IMR-90 (cell line): ENCODE results near the gene USP24. TPM values are rescaled to one million over a fixed set of nuclear protein-coding genes. Genes with fewer than 3 reads are reported as not detected.
A peak's percentile ranks its signal among the peaks of the same experiment; 100 is the strongest.

ENCODE experiments used
- ATAC-seq: fragments of 200-7000 bp; cut with Tn5 transposase; 2 replicates; pipeline ENCODE4 v1.9.1; 2020; ENCODE audit warnings: low read depth, mild to moderate bottlenecking, moderate library complexity
- BruUV-seq: library from RNA; stranded (reverse); fragments of 400-500 nt; replicated peaks from 2 replicates; lab custom pipeline; 2021; lab: Mats Ljungman, UMichigan
- CTCF ChIA-PET: fragments of 300-600 bp; formaldehyde crosslinking; extraction: SDS; loops from one replicate; lab custom pipeline; 2021; ENCODE audit warnings: antibody characterized with exemption; lab: Yijun Ruan, JAX
- POLR2A ChIA-PET: fragments of 300-600 bp; sonication (Branson Sonifier 250); formaldehyde crosslinking; loops from one replicate; lab custom pipeline; 2022; ENCODE audit warnings: antibody characterized with exemption; ENCODE audit not compliant: unreplicated experiment; lab: Charles Lee
- DNase-seq: peaks from one replicate; pipeline ENCODE4 v3.0.0; 2013
- H2AFZ ChIP-seq: replicated peaks from 2 replicates; pipeline ENCODE3; 2013; ENCODE audit warnings: low read length, mild to moderate bottlenecking; ENCODE audit not compliant: poor library complexity
- H2AK5ac ChIP-seq: 2 replicates; pipeline ENCODE4 v1.6.1; 2013; ENCODE audit warnings: low read depth, low read length, inconsistent platforms
- H2AK9ac ChIP-seq: replicated peaks from 2 replicates; pipeline ENCODE3; 2013; ENCODE audit warnings: mild to moderate bottlenecking, low read depth, low read length, moderate library complexity; ENCODE audit not compliant: poor library complexity
- H2BK120ac ChIP-seq: 2 replicates; pipeline ENCODE4 v1.6.1; 2013; ENCODE audit warnings: low read depth, low read length, inconsistent platforms
- H2BK15ac ChIP-seq: 3 replicates; pipeline ENCODE4 v1.6.1; 2013; ENCODE audit warnings: low read depth, low read length, inconsistent platforms
- H2BK20ac ChIP-seq: 2 replicates; pipeline ENCODE4 v1.6.1; 2013; ENCODE audit warnings: low read depth, mild to moderate bottlenecking, inconsistent platforms, low read length, moderate library complexity
- H2BK5ac ChIP-seq: 2 replicates; pipeline ENCODE4 v1.6.1; 2013; ENCODE audit warnings: mild to moderate bottlenecking, low read depth, low read length, inconsistent platforms; ENCODE audit not compliant: poor library complexity, severe bottlenecking
- H3K14ac ChIP-seq: replicated peaks from 2 replicates; pipeline ENCODE4 v1.6.1; 2013; ENCODE audit warnings: low read depth, low read length, inconsistent platforms
- H3K18ac ChIP-seq: 2 replicates; pipeline ENCODE4 v1.6.1; 2013; ENCODE audit warnings: low read depth, low read length, control low read depth
- H3K23ac ChIP-seq: 2 replicates; pipeline ENCODE4 v1.6.1; 2013; ENCODE audit warnings: low read depth, low read length, inconsistent platforms
- H3K27ac ChIP-seq: 2 replicates; pipeline ENCODE4 v1.5.1; 2013; ENCODE audit warnings: mild to moderate bottlenecking, control low read depth, low read length; ENCODE audit not compliant: insufficient read depth
- H3K27me3 ChIP-seq: 2 replicates; pipeline ENCODE4 v1.6.1; 2013; ENCODE audit warnings: low read length; ENCODE audit not compliant: control insufficient read depth, insufficient read depth
- H3K36me3 ChIP-seq: 2 replicates; pipeline ENCODE4 v1.6.1; 2013; ENCODE audit warnings: low read length, mixed read lengths; ENCODE audit not compliant: control insufficient read depth, insufficient read depth
- H3K4ac ChIP-seq: 2 replicates; pipeline ENCODE4 v1.6.1; 2013; ENCODE audit warnings: low read depth, low read length, inconsistent platforms
- H3K4me1 ChIP-seq: 2 replicates; pipeline ENCODE4 v1.6.1; 2013; ENCODE audit warnings: low read length, mixed read lengths; ENCODE audit not compliant: control insufficient read depth, insufficient read depth
- H3K4me2 ChIP-seq: 2 replicates; pipeline ENCODE4 v1.6.1; 2013; ENCODE audit warnings: low read depth, mild to moderate bottlenecking, control low read depth, low read length, moderate library complexity
- H3K4me3 ChIP-seq: 2 replicates; pipeline ENCODE4 v1.5.1; 2013; ENCODE audit warnings: low read depth, mild to moderate bottlenecking, control low read depth, low read length, moderate library complexity; ENCODE audit not compliant: insufficient read depth
- H3K56ac ChIP-seq: 2 replicates; pipeline ENCODE4 v1.6.1; 2013; ENCODE audit warnings: low read length, inconsistent platforms; ENCODE audit not compliant: insufficient read depth; ENCODE audit errors: extremely low read depth
- H3K79me1 ChIP-seq, 2 experiments: 2 replicates each; pipeline ENCODE4 v1.6.1; 2013; ENCODE audit warnings: low read length in 2 of 2, inconsistent platforms in 1 of 2, low read depth in 1 of 2
- H3K9ac ChIP-seq: 2 replicates; pipeline ENCODE4 v1.6.1; 2013; ENCODE audit warnings: low read depth, low read length, control low read depth
- H3K9me1 ChIP-seq: 2 replicates; pipeline ENCODE4 v1.6.1; 2013; ENCODE audit warnings: low read length, inconsistent platforms; ENCODE audit not compliant: insufficient read depth
- H3K9me3 ChIP-seq: 2 replicates; pipeline ENCODE4 v1.6.1; 2013; ENCODE audit warnings: low read length; ENCODE audit not compliant: control insufficient read depth, insufficient read depth
- H4K20me1 ChIP-seq: 2 replicates; pipeline ENCODE4 v1.6.1; 2013; ENCODE audit warnings: low read length, inconsistent platforms; ENCODE audit not compliant: insufficient read depth
- H4K5ac ChIP-seq: 2 replicates; pipeline ENCODE4 v1.6.1; 2013; ENCODE audit warnings: mild to moderate bottlenecking, low read depth, low read length, control low read depth
- H4K8ac ChIP-seq, 2 experiments: 2 replicates each; pipeline ENCODE4 v1.6.1; 2013; ENCODE audit warnings: low read depth in 2 of 2, low read length in 2 of 2, control low read depth in 1 of 2, inconsistent platforms in 1 of 2
- H4K91ac ChIP-seq: 2 replicates; pipeline ENCODE4 v1.6.1; 2013; ENCODE audit warnings: low read depth, low read length, inconsistent platforms; ENCODE audit not compliant: insufficient read depth
- BHLHE40 ChIP-seq: fragments of 150-350 bp; IDR thresholded peaks from 2 replicates; pipeline ENCODE4 v1.6.1; 2016; ENCODE audit warnings: mild to moderate bottlenecking, low read depth, low read length
- CEBPB ChIP-seq: IDR thresholded peaks from 2 replicates; pipeline ENCODE4 v1.6.1; 2012; ENCODE audit warnings: low read depth, low read length, improper control_type of control experiment
- CHD1 ChIP-seq: IDR thresholded peaks from 2 replicates; pipeline ENCODE4 v1.6.1; 2012; ENCODE audit warnings: low read depth, low read length, improper control_type of control experiment
- FOS ChIP-seq: fragments of 150-350 bp; IDR thresholded peaks from 2 replicates; pipeline ENCODE4 v1.6.1; 2016; ENCODE audit warnings: low read depth, low read length
- MAFK ChIP-seq: IDR thresholded peaks from 2 replicates; pipeline ENCODE4 v1.6.1; 2012; ENCODE audit warnings: low read depth, low read length, improper control_type of control experiment
- MAZ ChIP-seq: IDR thresholded peaks from 2 replicates; pipeline ENCODE4 v1.6.1; 2012; ENCODE audit warnings: low read depth, mild to moderate bottlenecking, low read length, improper control_type of control experiment, moderate library complexity, borderline replicate concordance
- MXI1 ChIP-seq: IDR thresholded peaks from 2 replicates; pipeline ENCODE4 v1.6.1; 2012; ENCODE audit warnings: low read depth, mild to moderate bottlenecking, low read length, moderate library complexity, borderline replicate concordance
- NFE2L2 ChIP-seq: fragments of 150-350 bp; IDR thresholded peaks from 2 replicates; pipeline ENCODE4 v1.6.1; 2016; ENCODE audit warnings: low read depth, mild to moderate bottlenecking, low read length
- POLR2A ChIP-seq: IDR thresholded peaks from 2 replicates; pipeline ENCODE4 v1.6.1; 2012; ENCODE audit warnings: mild to moderate bottlenecking, low read depth, low read length
- RCOR1 ChIP-seq: IDR thresholded peaks from 2 replicates; pipeline ENCODE4 v1.6.1; 2012; ENCODE audit warnings: mild to moderate bottlenecking, low read length, improper control_type of control experiment; ENCODE audit not compliant: insufficient replicate concordance
- RFX5 ChIP-seq: IDR thresholded peaks from 2 replicates; pipeline ENCODE4 v1.8.0; 2012; ENCODE audit warnings: low read depth, mild to moderate bottlenecking, low read length, moderate library complexity
- SMC3 ChIP-seq: fragments of 150-350 bp; IDR thresholded peaks from 2 replicates; pipeline ENCODE4 v1.6.1; 2016; ENCODE audit warnings: low read depth, mild to moderate bottlenecking, antibody characterized with exemption, low read length, moderate library complexity
- WGBS, 2 experiments: methylation state at CpG; one replicate each; pipeline versions ENCODE4 v1.1.5 to v1.1.7; 2013; ENCODE audit warnings: missing lambda C conversion rate in 2 of 2; ENCODE audit not compliant: insufficient read length in 1 of 2; ENCODE audit errors: extremely low coverage in 2 of 2; 5-methylcytosine and 5-hydroxymethylcytosine counted together
- dilution Hi-C: fragments of 300-500 bp; cut with HindIII; formaldehyde crosslinking; loops from one replicate; pipeline ENCODE4 v1.14.3; 2018; ENCODE audit warnings: low sequenced_read_pairs; ENCODE audit not compliant: unreplicated experiment
- in situ Hi-C: fragments of 300-500 bp; cut with MboI; formaldehyde crosslinking; loops from 3 replicates; pipeline ENCODE4 v1.14.3; 2019; ENCODE audit warnings: low sequenced_read_pairs, inconsistent platforms, mixed read lengths
- intact Hi-C: fragments of 100-400 bp; cut with micrococcal nuclease; formaldehyde crosslinking; loops from 2 replicates; pipeline ENCODE4 v1.10.0; 2022
- polyA plus RNA-seq, 3 experiments: library from polyadenylated mRNA; depleted of rRNA; stranded (reverse); fragments of >200 nt; gene quantifications; 2 replicates each; pipeline ENCODE4 v1.2.3, GENCODE V29; 2012; ENCODE audit warnings: low replicate concordance in 1 of 3
- total RNA-seq: library from RNA; depleted of rRNA; stranded (reverse); fragments of >200 nt; gene quantifications from 2 replicates; pipeline ENCODE4 v1.2.3, GENCODE V29; 2012
- TF ChIP-seq, protein P1 (sequence below): fragments of 150-350 bp; IDR thresholded peaks from 2 replicates; pipeline ENCODE4 v1.6.1; 2017; ENCODE audit warnings: mild to moderate bottlenecking, antibody characterized with exemption, low read length, low read depth
- TF ChIP-seq, protein P2 (sequence below): fragments of 150-350 bp; IDR thresholded peaks from 2 replicates; pipeline ENCODE4 v1.6.1; 2016; ENCODE audit warnings: low read depth, mild to moderate bottlenecking, low read length, moderate library complexity, borderline replicate concordance

Gene USP24
- total and polyA plus RNA-seq, 2 of the 4 experiments (the other 2 are of a cell fraction), result 8.4 to 36.7 TPM

DNA sequence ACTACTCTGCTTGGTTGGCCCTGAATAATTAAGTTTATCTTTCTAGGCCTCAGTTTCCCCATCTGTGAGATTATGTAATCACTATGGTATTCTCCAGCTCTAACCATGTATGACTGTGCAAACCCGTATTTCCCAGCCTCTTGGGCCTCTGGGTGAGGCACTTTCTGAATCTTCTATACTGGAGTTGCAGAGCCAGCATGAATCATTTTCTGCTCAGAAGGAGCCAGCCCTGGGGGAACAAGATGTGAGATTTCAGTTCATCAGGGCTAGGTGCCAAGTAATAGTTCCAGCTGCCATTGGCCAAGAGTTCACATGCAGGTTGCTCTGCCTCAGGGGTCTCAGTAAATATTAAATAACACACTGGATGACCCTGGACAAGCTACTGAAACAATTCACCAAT lies 47.7 kb upstream of the USP24 start:
- intact Hi-C loops, result no loop called here
- H3K9ac ChIP-seq, result no peak overlapping the region
- no peaks in the 10 kb centered on the region for H4K20me1 ChIP-seq
- DNase-seq, result peak; percentile 56
- no peak overlapping the region for H3K27ac ChIP-seq
- H3K4me1 ChIP-seq, result no peaks in the 10 kb centered on the region; the same call in 1 of the 2 replicates
- H3K23ac ChIP-seq, result no peak overlapping the region
- no peak overlapping the region for H2BK15ac ChIP-seq
- H2AK9ac ChIP-seq, result no peak overlapping the region
- H4K91ac ChIP-seq, result no peak overlapping the region
- H3K4me2 ChIP-seq, result no peak overlapping the region
- H2AK5ac ChIP-seq, result no peak overlapping the region
- in situ Hi-C loops, result no loop called here
- TF ChIP-seq NFE2L2, result no peak
- no peak for TF ChIP-seq POLR2A
- TF ChIP-seq CHD1, result no peak
- TF ChIP-seq MAFK, result no peak
- no peak for TF ChIP-seq MXI1
- TF ChIP-seq, protein P1, sequence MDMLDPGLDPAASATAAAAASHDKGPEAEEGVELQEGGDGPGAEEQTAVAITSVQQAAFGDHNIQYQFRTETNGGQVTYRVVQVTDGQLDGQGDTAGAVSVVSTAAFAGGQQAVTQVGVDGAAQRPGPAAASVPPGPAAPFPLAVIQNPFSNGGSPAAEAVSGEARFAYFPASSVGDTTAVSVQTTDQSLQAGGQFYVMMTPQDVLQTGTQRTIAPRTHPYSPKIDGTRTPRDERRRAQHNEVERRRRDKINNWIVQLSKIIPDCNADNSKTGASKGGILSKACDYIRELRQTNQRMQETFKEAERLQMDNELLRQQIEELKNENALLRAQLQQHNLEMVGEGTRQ, result no peak
- no peak for TF ChIP-seq CEBPB
- TF ChIP-seq, protein P2, sequence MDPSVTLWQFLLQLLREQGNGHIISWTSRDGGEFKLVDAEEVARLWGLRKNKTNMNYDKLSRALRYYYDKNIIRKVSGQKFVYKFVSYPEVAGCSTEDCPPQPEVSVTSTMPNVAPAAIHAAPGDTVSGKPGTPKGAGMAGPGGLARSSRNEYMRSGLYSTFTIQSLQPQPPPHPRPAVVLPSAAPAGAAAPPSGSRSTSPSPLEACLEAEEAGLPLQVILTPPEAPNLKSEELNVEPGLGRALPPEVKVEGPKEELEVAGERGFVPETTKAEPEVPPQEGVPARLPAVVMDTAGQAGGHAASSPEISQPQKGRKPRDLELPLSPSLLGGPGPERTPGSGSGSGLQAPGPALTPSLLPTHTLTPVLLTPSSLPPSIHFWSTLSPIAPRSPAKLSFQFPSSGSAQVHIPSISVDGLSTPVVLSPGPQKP, result no peak
- no peak for TF ChIP-seq SMC3
- TF ChIP-seq RFX5, result no peak
- no peak for TF ChIP-seq FOS
- no peak for TF ChIP-seq BHLHE40
- no peak for TF ChIP-seq RCOR1
- TF ChIP-seq MAZ, result no peak
- peaks cover 5% of the 10 kb centered on the region; the same call in 1 of the 2 replicates for H3K27me3 ChIP-seq
- ChIA-PET POLR2A (no interaction called here), CTCF (no interaction called here)
- no peak overlapping the region for H3K4ac ChIP-seq
- H3K14ac ChIP-seq, result no peak overlapping the region
- no peak overlapping the region for H2BK120ac ChIP-seq
- dilution Hi-C loops, result no loop called here
- no CpG with 5 or more reads among the region's 1 CpG for WGBS, 2 experiments
- no peak overlapping the region for H3K4me3 ChIP-seq
- H3K36me3 ChIP-seq, result no peaks in the 10 kb centered on the region
- no TSS peak for BruUV-seq
- no peak overlapping the region for H3K56ac ChIP-seq
- H3K18ac ChIP-seq, result no peak overlapping the region
- no peak overlapping the region for H2AFZ ChIP-seq
- H4K5ac ChIP-seq, result no peak overlapping the region
- H3K79me1 ChIP-seq, result no peaks in the 10 kb centered on the region
- no peaks in the 10 kb centered on the region for H3K9me1 ChIP-seq
- no peaks in the 10 kb centered on the region for H3K9me3 ChIP-seq
- no peak overlapping the region for H2BK5ac ChIP-seq
- no peak overlapping the region for H4K8ac ChIP-seq
- no peak overlapping the region for H2BK20ac ChIP-seq
- ATAC-seq, result peak; percentile 49; the same call in 1 of the 2 replicates
